SU-DHL-6 (cell line): ENCODE measurements around the gene CCT2.

Experiments used
- H2AFZ ChIP-seq: fragments of 200-600 bp; sonication (generic); 2 replicates; pipeline ENCODE4 v1.6.1; 2014; ENCODE audit warnings: low read depth, mild to moderate bottlenecking, moderate library complexity, mixed read lengths, antibody characterized with exemption, low read length; ENCODE audit not compliant: severe bottlenecking
- H3F3A ChIP-seq: fragments of 200-600 bp; shearing (Covaris generic); 2 replicates; pipeline ENCODE4 v1.6.0; 2016; ENCODE audit warnings: antibody characterized with exemption, mild to moderate bottlenecking; ENCODE audit not compliant: insufficient read depth
- H3K27ac ChIP-seq: fragments of 200-600 bp; sonication (generic); 2 replicates; pipeline ENCODE4 v1.5.1; 2016; ENCODE audit warnings: low read depth, mild to moderate bottlenecking, low read length, moderate library complexity, mixed read lengths
- H3K27me3 ChIP-seq: fragments of 200-600 bp; sonication (generic), shearing (Covaris generic); 2 replicates; pipeline ENCODE4 v1.6.0; 2014; ENCODE audit warnings: mild to moderate bottlenecking, low read length
- H3K36me3 ChIP-seq: fragments of 200-600 bp; sonication (generic); 2 replicates; pipeline ENCODE4 v1.6.1; 2014; ENCODE audit warnings: mild to moderate bottlenecking, low read length, mixed read lengths
- H3K4me2 ChIP-seq: fragments of 300-600, 200-600 bp; shearing (Covaris generic), sonication (generic); 2 replicates; pipeline ENCODE4 v1.6.0; 2014; ENCODE audit warnings: low read length, low read depth, mild to moderate bottlenecking; ENCODE audit not compliant: poor library complexity, severe bottlenecking
- H3K4me3 ChIP-seq: fragments of 200-600 bp; sonication (generic); 2 replicates; pipeline ENCODE4 v1.5.1; 2014; ENCODE audit warnings: antibody characterized with exemption, low read length, mild to moderate bottlenecking, mixed read lengths; ENCODE audit not compliant: insufficient read depth, poor library complexity, severe bottlenecking
- H3K79me2 ChIP-seq: fragments of 200-600 bp; sonication (generic); 2 replicates; pipeline ENCODE4 v1.6.1; 2014; ENCODE audit warnings: mild to moderate bottlenecking, low read length, moderate library complexity; ENCODE audit not compliant: insufficient read depth
- H3K9ac ChIP-seq: fragments of 200-600 bp; sonication (generic); 2 replicates; pipeline ENCODE4 v1.7.0; 2014; ENCODE audit warnings: mild to moderate bottlenecking, low read length
- H3K9me2 ChIP-seq: fragments of 200-600 bp; sonication (generic); replicated peaks from 2 replicates; pipeline ENCODE4 v1.6.1; 2014; ENCODE audit warnings: low read length; ENCODE audit not compliant: insufficient read depth
- H3K9me3 ChIP-seq: fragments of 200-600 bp; sonication (generic); 2 replicates; pipeline ENCODE4 v1.6.1; 2014; ENCODE audit warnings: low read length, mixed read lengths; ENCODE audit not compliant: insufficient read depth
- H4K20me1 ChIP-seq: fragments of 200-600 bp; sonication (generic); 2 replicates; pipeline ENCODE4 v1.6.1; 2014; ENCODE audit warnings: low read depth, mild to moderate bottlenecking, antibody characterized with exemption, low read length, moderate library complexity, mixed read lengths
- EZH2phosphoT487 ChIP-seq: fragments of 200-600 bp; sonication (generic), shearing (Covaris generic); conservative IDR thresholded peaks from 2 replicates; pipeline ENCODE4 v1.6.1; 2018; ENCODE audit warnings: mild to moderate bottlenecking, antibody characterized with exemption, low read length, moderate library complexity, mixed read lengths
- TF ChIP-seq, protein P1 (sequence below): fragments of 200-600 bp; sonication (generic); IDR thresholded peaks from one replicate; pipeline ENCODE4 v1.5.1; 2017; ENCODE audit warnings: antibody characterized with exemption, mild to moderate bottlenecking, low read length, moderate library complexity; ENCODE audit not compliant: insufficient read depth, poor library complexity, severe bottlenecking

CCT2 gene

DNA sequence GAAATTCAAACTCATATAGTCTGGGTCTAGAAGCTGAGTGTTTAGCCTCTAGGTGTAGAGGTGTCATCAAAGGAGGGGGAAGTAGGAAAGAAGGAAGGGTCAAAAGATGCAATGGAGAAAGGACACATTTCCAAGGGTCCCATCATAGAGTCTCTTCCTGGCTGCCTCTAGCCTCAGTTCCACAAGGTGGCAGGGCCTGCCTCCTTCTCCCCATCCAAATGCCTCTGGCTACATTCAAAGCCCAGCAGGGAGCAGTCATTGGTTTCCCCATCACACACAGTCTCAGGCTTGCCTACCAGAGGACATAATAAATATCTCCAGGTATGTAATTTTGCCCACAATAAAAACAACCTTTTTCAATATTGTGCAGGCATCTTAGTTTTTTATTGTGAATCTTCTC is 2.1 kb upstream of the CCT2 start:
- Histone ChIP-seq H3K79me2 (peaks cover 29% of the 10 kb centered on the region), H3K4me2 (no peak overlapping the region), H3K9ac (no peak overlapping the region), H4K20me1 (no peaks in the 10 kb centered on the region; the same call in 1 of the 2 replicates), H3K4me3 (no peak overlapping the region), H3K27me3 (no peaks in the 10 kb centered on the region), H3K36me3 (peaks cover 17% of the 10 kb centered on the region), H3K9me2 (no peaks in the 10 kb centered on the region), H3K27ac (no peak overlapping the region), H3K9me3 (no peaks in the 10 kb centered on the region), H3F3A (peaks cover 9% of the 10 kb centered on the region; the same call in 1 of the 2 replicates), H2AFZ (no peak overlapping the region)
- TF ChIP-seq EZH2phosphoT487, result no peak
- TF ChIP-seq, protein P1, sequence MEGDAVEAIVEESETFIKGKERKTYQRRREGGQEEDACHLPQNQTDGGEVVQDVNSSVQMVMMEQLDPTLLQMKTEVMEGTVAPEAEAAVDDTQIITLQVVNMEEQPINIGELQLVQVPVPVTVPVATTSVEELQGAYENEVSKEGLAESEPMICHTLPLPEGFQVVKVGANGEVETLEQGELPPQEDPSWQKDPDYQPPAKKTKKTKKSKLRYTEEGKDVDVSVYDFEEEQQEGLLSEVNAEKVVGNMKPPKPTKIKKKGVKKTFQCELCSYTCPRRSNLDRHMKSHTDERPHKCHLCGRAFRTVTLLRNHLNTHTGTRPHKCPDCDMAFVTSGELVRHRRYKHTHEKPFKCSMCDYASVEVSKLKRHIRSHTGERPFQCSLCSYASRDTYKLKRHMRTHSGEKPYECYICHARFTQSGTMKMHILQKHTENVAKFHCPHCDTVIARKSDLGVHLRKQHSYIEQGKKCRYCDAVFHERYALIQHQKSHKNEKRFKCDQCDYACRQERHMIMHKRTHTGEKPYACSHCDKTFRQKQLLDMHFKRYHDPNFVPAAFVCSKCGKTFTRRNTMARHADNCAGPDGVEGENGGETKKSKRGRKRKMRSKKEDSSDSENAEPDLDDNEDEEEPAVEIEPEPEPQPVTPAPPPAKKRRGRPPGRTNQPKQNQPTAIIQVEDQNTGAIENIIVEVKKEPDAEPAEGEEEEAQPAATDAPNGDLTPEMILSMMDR, result no peak

DNA sequence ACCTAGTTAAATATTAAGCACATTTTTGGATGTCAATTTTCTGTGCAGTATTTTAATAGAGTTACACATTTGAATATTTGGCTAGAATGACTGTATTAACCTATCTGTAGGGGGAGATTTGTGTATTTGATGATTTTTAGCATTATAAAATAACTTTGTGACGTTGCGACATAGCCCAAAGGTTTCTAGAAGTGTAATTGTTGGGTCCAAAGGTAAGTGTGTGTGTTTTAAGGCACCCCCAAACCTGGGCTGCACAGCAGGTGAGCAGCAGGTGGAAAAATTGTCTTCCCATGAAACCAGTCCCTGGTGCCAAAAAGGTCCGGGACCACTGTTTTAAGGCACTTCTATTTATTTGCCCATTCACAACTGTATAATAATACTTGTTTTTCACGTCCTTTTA is 3.3 kb downstream of the CCT2 start:
- no peak overlapping the region for H2AFZ ChIP-seq
- H3K36me3 ChIP-seq, result peaks cover 65% of the 10 kb centered on the region
- H3K9me2 ChIP-seq, result no peaks in the 10 kb centered on the region
- H3K27ac ChIP-seq, result no peak overlapping the region
- no peaks in the 10 kb centered on the region for H3K27me3 ChIP-seq
- no peak overlapping the region for H3K9ac ChIP-seq
- H3K79me2 ChIP-seq, result peaks cover 48% of the 10 kb centered on the region
- H4K20me1 ChIP-seq, result peaks cover 9% of the 10 kb centered on the region; the same call in 1 of the 2 replicates
- no peak overlapping the region for H3K4me2 ChIP-seq
- TF ChIP-seq EZH2phosphoT487, result no peak
- TF ChIP-seq, protein P1, result no peak
- H3K4me3 ChIP-seq, result no peak overlapping the region
- peaks cover 10% of the 10 kb centered on the region; the same call in 1 of the 2 replicates for H3F3A ChIP-seq
- no peaks in the 10 kb centered on the region for H3K9me3 ChIP-seq

DNA sequence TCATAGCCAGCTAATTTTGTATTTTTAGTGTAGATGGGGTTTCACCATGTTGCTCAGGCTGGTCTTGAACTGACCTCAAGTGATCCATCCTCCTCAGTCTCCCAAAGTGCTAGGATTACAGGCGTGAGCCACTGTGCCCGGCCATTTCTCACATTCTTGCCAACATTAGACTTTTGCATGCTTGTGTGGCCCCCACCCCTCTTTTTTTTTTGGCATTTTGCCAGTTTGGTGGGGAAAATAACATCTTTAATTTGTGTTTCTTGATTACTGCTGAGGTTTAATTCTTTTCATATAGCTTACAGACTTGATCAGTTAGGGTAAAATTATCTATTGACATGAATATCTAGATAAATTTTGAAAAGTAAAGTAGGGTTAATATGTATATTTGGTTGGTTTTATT is 3.8 kb downstream of the CCT2 start:
- Histone ChIP-seq H3K4me3 (no peak overlapping the region), H3K27me3 (no peaks in the 10 kb centered on the region), H3K36me3 (peaks cover 71% of the 10 kb centered on the region), H3F3A (peaks cover 10% of the 10 kb centered on the region; the same call in 1 of the 2 replicates), H3K4me2 (no peak overlapping the region), H3K9me2 (no peaks in the 10 kb centered on the region), H3K79me2 (peaks cover 48% of the 10 kb centered on the region), H4K20me1 (peaks cover 9% of the 10 kb centered on the region; the same call in 1 of the 2 replicates), H2AFZ (no peak overlapping the region), H3K9ac (no peak overlapping the region), H3K9me3 (no peaks in the 10 kb centered on the region), H3K27ac (no peak overlapping the region)
- TF ChIP-seq EZH2phosphoT487, result no peak
- TF ChIP-seq, protein P1, result no peak
